NT2/D1 (cell line): ENCODE data around the gene CUL7.
"Not testable (repeated sequence)": the region's sequence is repeated elsewhere in the genome, so short reads cannot be mapped to it uniquely, and the experiment has no call there.

Experiments
- DNase-seq: peaks from one replicate; pipeline ENCODE4 v3.0.0-alpha.2; 2011; ENCODE audit warnings: low read depth, low spot score
- H3K27me3 ChIP-seq: 2 replicates; pipeline ENCODE4 v1.6.0; 2011; ENCODE audit warnings: mild to moderate bottlenecking; ENCODE audit not compliant: insufficient read length, insufficient read depth
- H3K36me3 ChIP-seq: 2 replicates; pipeline ENCODE4 v1.6.1; 2011; ENCODE audit warnings: mild to moderate bottlenecking, low read length, mixed read lengths; ENCODE audit not compliant: insufficient read depth, insufficient read length
- H3K4me1 ChIP-seq: 2 replicates; pipeline ENCODE4 v1.5.1; 2011; ENCODE audit not compliant: insufficient read depth, insufficient read length
- H3K4me3 ChIP-seq: 2 replicates; pipeline ENCODE4 v1.5.1; 2011; ENCODE audit warnings: low read depth; ENCODE audit not compliant: insufficient read length
- H3K9ac ChIP-seq: 2 replicates; pipeline ENCODE4 v1.6.0; 2011; ENCODE audit warnings: low read depth; ENCODE audit not compliant: insufficient read length
- H3K9me3 ChIP-seq: 2 replicates; pipeline ENCODE4 v1.5.1; 2011; ENCODE audit warnings: mild to moderate bottlenecking, low read length; ENCODE audit not compliant: insufficient read depth
- SUZ12 ChIP-seq: IDR thresholded peaks from 2 replicates; pipeline ENCODE4 v1.6.1; 2011; ENCODE audit not compliant: insufficient read length, insufficient read depth; ENCODE audit errors: extremely low read depth
- YY1 ChIP-seq: IDR thresholded peaks from 2 replicates; pipeline ENCODE4 v1.6.1; 2011; ENCODE audit not compliant: insufficient read length, insufficient read depth
- ZNF274 ChIP-seq: IDR thresholded peaks from 2 replicates; pipeline ENCODE4 v1.6.1; 2011; ENCODE audit warnings: mild to moderate bottlenecking, low read depth, low read length

CUL7 gene

DNA sequence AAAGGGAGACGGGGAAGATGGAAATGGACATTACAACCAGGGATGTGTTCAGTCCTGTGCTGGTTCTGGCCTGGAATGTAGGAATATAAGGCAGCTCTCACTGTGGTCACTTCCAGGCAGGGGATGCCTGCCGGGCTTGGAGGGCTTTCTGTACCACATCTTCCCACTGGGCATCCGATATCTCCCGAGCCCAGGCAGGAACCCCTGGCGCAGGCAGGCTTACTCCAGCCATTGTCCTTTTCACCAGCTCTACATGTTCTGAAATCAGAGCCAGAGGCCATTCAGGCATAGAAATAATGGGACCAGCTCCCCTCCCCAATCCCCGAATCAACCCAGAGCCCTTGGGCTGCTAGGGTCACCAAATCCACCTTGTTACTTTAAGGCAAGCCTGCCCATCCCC is 41.3 kb downstream of the CUL7 start:
- H3K9me3 ChIP-seq = no peaks in the 10 kb centered on the region
- peaks cover 62% of the 10 kb centered on the region for H3K36me3 ChIP-seq
- H3K4me3 ChIP-seq = no peak overlapping the region
- peaks cover 6% of the 10 kb centered on the region for H3K4me1 ChIP-seq
- TF ChIP-seq ZNF274 (no peak), YY1 (no peak), SUZ12 (no peak)
- H3K27me3 ChIP-seq = no peaks in the 10 kb centered on the region
- no peak for DNase-seq
- peak overlapping the region; percentile 73 for H3K9ac ChIP-seq

DNA sequence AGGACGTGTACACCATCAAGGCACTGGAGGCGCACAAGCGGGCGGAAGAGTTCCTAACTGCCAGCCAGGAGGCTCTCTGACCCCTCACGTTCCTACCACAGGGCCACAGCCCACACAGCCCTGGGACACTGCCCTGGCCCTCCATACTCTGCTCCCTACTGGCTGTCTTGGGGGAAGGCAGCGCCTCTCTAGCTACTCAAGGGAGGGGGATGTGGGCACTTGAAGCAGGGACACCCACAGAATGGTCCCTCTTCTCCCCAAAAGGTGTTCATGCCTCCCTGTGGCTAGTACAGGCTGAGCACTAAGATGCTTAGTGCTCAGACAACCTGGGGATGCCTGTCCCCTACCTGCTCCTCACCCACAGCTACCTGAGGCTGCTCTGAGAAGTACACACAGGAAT is 42.4 kb downstream of the CUL7 start:
- no peak overlapping the region for H3K4me3 ChIP-seq
- peaks cover 4% of the 10 kb centered on the region for H3K4me1 ChIP-seq
- H3K9ac ChIP-seq = peak overlapping the region; percentile 32
- peaks cover 64% of the 10 kb centered on the region for H3K36me3 ChIP-seq
- no peaks in the 10 kb centered on the region for H3K9me3 ChIP-seq
- no peak for DNase-seq
- no peaks in the 10 kb centered on the region for H3K27me3 ChIP-seq
- TF ChIP-seq ZNF274 = no peak
- no peak for TF ChIP-seq YY1
- no peak for TF ChIP-seq SUZ12

DNA sequence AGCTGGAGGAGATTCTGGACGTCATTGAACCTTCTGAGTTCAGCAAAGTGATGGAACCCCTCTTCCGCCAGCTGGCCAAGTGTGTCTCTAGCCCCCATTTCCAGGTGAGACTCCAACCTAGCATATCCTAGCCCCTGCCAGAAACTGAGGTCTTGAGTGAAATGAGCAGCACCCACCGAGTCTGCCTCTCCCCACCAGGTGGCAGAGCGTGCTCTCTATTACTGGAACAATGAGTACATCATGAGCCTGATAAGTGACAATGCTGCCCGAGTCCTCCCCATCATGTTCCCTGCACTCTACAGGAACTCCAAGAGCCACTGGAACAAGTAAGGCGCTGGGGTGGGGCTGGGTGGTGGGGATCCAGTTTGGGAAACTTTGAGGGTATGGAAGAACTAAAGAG is 44.5 kb downstream of the CUL7 start:
- Histone ChIP-seq H3K4me1 (peaks cover 2% of the 10 kb centered on the region), H3K9me3 (no peaks in the 10 kb centered on the region), H3K9ac (no peak overlapping the region), H3K27me3 (no peaks in the 10 kb centered on the region), H3K36me3 (peaks cover 67% of the 10 kb centered on the region), H3K4me3 (no peak overlapping the region)
- no peak for DNase-seq
- TF ChIP-seq YY1 (no peak), SUZ12 (no peak), ZNF274 (no peak)

DNA sequence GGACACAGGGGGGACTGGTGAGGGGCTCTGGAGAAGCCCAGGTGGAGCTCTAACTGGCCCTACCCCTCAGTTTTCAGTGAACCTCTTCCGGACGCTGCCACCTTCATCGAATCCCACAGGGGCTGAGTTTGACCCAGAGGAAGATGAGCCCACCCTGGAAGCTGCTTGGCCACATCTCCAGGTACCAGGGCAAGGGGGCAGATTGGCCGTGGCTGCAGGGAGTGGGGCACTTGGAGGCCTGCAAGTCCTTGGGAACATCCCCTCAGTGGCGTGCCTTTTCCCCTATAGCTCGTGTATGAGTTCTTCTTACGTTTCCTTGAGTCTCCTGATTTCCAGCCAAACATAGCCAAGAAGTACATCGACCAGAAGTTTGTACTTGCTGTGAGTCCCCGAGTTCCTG is 46.5 kb downstream of the CUL7 start:
- peaks cover 2% of the 10 kb centered on the region for H3K4me1 ChIP-seq
- TF ChIP-seq YY1 = no peak
- TF ChIP-seq ZNF274 = no peak
- no peak for TF ChIP-seq SUZ12
- H3K4me3 ChIP-seq = no peak overlapping the region
- DNase-seq = no peak
- H3K36me3 ChIP-seq = peaks cover 58% of the 10 kb centered on the region
- no peaks in the 10 kb centered on the region for H3K9me3 ChIP-seq
- H3K9ac ChIP-seq = no peak overlapping the region
- no peaks in the 10 kb centered on the region for H3K27me3 ChIP-seq

DNA sequence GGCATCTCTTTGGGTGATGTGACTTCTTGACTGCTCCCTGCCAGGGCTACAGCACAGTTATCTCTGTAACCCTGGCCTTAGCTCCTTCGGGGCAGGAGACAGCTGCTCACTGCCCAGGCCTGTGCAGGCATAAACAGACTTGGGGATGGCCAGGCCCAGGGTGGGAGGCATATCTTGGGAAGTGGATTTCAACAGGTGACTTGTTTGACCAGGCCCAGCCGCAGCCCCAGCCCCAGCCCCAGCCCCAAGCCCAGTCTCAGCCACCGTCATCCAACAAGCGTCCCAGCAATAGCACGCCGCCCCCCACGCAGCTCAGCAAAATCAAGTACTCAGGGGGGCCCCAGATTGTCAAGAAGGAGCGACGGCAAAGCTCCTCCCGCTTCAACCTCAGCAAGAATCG is 47.4 kb downstream of the CUL7 start:
- no peaks in the 10 kb centered on the region for H3K9me3 ChIP-seq
- no peak for TF ChIP-seq ZNF274
- TF ChIP-seq SUZ12 = no peak
- no peak for TF ChIP-seq YY1
- no peak for DNase-seq
- no peak overlapping the region for H3K9ac ChIP-seq
- peaks cover 49% of the 10 kb centered on the region for H3K36me3 ChIP-seq
- no peaks in the 10 kb centered on the region for H3K27me3 ChIP-seq
- H3K4me3 ChIP-seq = no peak overlapping the region
- no peaks in the 10 kb centered on the region for H3K4me1 ChIP-seq

DNA sequence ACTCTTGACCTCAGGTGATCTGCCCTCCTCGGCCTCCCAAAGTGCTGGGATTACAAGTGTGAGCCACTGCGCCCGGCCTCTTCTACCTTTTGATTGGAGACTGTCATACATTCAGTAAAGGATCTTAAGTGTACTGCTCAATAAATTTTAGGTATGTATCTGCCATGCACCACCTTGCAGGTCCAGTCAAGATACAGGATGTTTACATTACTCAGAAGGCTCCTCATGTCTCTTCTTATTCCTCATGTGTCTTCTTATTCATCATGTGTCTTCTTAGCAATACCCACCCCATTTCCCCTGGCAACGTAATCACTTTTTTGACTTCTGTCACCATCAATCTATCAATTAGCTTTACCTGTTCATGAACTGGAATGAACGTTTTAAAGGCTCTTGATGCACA is 47.8 kb downstream of the CUL7 start:
- peaks cover 45% of the 10 kb centered on the region for H3K36me3 ChIP-seq

DNA sequence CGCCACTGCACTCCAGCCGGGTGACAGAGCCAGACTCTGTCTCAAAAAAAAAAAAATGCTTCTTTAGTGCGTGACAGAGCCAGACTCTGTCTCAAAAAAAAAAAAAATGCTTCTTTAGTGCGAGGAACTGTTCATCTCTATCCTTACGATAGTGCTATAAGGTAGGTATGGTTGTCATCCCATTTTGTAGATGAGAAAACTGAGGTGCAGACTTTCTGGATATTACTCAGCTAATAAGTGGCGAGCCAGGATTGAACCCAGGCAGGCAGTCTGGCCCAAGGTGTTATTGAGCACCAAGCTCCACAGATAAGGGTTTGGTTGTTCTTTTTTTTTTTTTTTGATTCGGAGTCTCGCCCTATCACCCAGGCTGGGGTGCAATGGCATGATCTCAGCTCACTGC is 51.8 kb downstream of the CUL7 start:
- H3K9ac ChIP-seq = no peak overlapping the region
- H3K4me1 ChIP-seq = peaks cover 1% of the 10 kb centered on the region
- no peaks in the 10 kb centered on the region for H3K9me3 ChIP-seq
- H3K27me3 ChIP-seq = no peaks in the 10 kb centered on the region
- no peak for DNase-seq
- peaks cover 9% of the 10 kb centered on the region for H3K36me3 ChIP-seq
- no peak overlapping the region for H3K4me3 ChIP-seq
- TF ChIP-seq SUZ12 (no peak), YY1 (no peak), ZNF274 (no peak)

More for the DNA sequence above, 47.8 kb downstream of the CUL7 start:
- DNase-seq = no peak
- Histone ChIP-seq H3K4me1 (no peaks in the 10 kb centered on the region), H3K27me3 (no peaks in the 10 kb centered on the region), H3K9ac (no peak overlapping the region), H3K4me3 (no peak overlapping the region), H3K9me3 (no peaks in the 10 kb centered on the region)
- TF ChIP-seq ZNF274 (no peak), SUZ12 (no peak), YY1 (no peak)

DNA sequence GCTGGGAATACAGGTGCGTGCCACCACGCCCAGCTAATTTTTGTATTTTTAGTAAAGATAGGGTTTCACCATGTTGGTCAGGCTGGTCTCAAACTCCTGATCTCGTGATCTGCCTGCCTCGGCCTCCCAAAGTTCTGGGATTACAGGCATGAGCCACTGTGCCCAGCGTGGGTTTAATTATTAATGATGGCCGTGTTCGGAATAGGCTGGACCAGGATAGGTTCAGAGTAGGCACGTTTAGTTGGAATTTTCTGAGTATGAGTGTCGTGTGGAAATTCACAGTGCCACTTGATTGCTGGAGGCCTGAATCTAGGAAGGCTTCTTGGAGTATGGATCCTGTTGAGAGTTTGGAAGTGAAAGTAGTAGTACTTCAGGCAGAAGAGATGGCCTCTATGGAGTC is 55.4 kb downstream of the CUL7 start:
- H3K4me3 ChIP-seq, DNase-seq, H3K9ac ChIP-seq, H3K9me3 ChIP-seq, H3K4me1 ChIP-seq, H3K36me3 ChIP-seq, H3K27me3 ChIP-seq: not testable (repeated sequence)
